SU-DHL-6 (cell line): Measurements from ENCODE around the gene EPAS1.

Experiments used
- H2AFZ ChIP-seq: fragments of 200-600 bp; sonication (generic); 2 replicates; pipeline ENCODE4 v1.6.1; 2014; ENCODE audit warnings: low read depth, mild to moderate bottlenecking, moderate library complexity, mixed read lengths, antibody characterized with exemption, low read length; ENCODE audit not compliant: severe bottlenecking
- H3F3A ChIP-seq: fragments of 200-600 bp; shearing (Covaris generic); 2 replicates; pipeline ENCODE4 v1.6.0; 2016; ENCODE audit warnings: antibody characterized with exemption, mild to moderate bottlenecking; ENCODE audit not compliant: insufficient read depth
- H3K27ac ChIP-seq: fragments of 200-600 bp; sonication (generic); 2 replicates; pipeline ENCODE4 v1.5.1; 2016; ENCODE audit warnings: low read depth, mild to moderate bottlenecking, low read length, moderate library complexity, mixed read lengths
- H3K27me3 ChIP-seq: fragments of 200-600 bp; sonication (generic), shearing (Covaris generic); 2 replicates; pipeline ENCODE4 v1.6.0; 2014; ENCODE audit warnings: mild to moderate bottlenecking, low read length
- H3K36me3 ChIP-seq: fragments of 200-600 bp; sonication (generic); 2 replicates; pipeline ENCODE4 v1.6.1; 2014; ENCODE audit warnings: mild to moderate bottlenecking, low read length, mixed read lengths
- H3K4me2 ChIP-seq: fragments of 300-600, 200-600 bp; shearing (Covaris generic), sonication (generic); 2 replicates; pipeline ENCODE4 v1.6.0; 2014; ENCODE audit warnings: low read length, low read depth, mild to moderate bottlenecking; ENCODE audit not compliant: poor library complexity, severe bottlenecking
- H3K4me3 ChIP-seq: fragments of 200-600 bp; sonication (generic); 2 replicates; pipeline ENCODE4 v1.5.1; 2014; ENCODE audit warnings: antibody characterized with exemption, low read length, mild to moderate bottlenecking, mixed read lengths; ENCODE audit not compliant: insufficient read depth, poor library complexity, severe bottlenecking
- H3K79me2 ChIP-seq: fragments of 200-600 bp; sonication (generic); 2 replicates; pipeline ENCODE4 v1.6.1; 2014; ENCODE audit warnings: mild to moderate bottlenecking, low read length, moderate library complexity; ENCODE audit not compliant: insufficient read depth
- H3K9ac ChIP-seq: fragments of 200-600 bp; sonication (generic); 2 replicates; pipeline ENCODE4 v1.7.0; 2014; ENCODE audit warnings: mild to moderate bottlenecking, low read length
- H3K9me2 ChIP-seq: fragments of 200-600 bp; sonication (generic); replicated peaks from 2 replicates; pipeline ENCODE4 v1.6.1; 2014; ENCODE audit warnings: low read length; ENCODE audit not compliant: insufficient read depth
- H3K9me3 ChIP-seq: fragments of 200-600 bp; sonication (generic); 2 replicates; pipeline ENCODE4 v1.6.1; 2014; ENCODE audit warnings: low read length, mixed read lengths; ENCODE audit not compliant: insufficient read depth
- H4K20me1 ChIP-seq: fragments of 200-600 bp; sonication (generic); 2 replicates; pipeline ENCODE4 v1.6.1; 2014; ENCODE audit warnings: low read depth, mild to moderate bottlenecking, antibody characterized with exemption, low read length, moderate library complexity, mixed read lengths
- EZH2phosphoT487 ChIP-seq: fragments of 200-600 bp; sonication (generic), shearing (Covaris generic); conservative IDR thresholded peaks from 2 replicates; pipeline ENCODE4 v1.6.1; 2018; ENCODE audit warnings: mild to moderate bottlenecking, antibody characterized with exemption, low read length, moderate library complexity, mixed read lengths
- TF ChIP-seq, protein P1 (sequence below): fragments of 200-600 bp; sonication (generic); IDR thresholded peaks from one replicate; pipeline ENCODE4 v1.5.1; 2017; ENCODE audit warnings: antibody characterized with exemption, mild to moderate bottlenecking, low read length, moderate library complexity; ENCODE audit not compliant: insufficient read depth, poor library complexity, severe bottlenecking

The EPAS1 gene

DNA sequence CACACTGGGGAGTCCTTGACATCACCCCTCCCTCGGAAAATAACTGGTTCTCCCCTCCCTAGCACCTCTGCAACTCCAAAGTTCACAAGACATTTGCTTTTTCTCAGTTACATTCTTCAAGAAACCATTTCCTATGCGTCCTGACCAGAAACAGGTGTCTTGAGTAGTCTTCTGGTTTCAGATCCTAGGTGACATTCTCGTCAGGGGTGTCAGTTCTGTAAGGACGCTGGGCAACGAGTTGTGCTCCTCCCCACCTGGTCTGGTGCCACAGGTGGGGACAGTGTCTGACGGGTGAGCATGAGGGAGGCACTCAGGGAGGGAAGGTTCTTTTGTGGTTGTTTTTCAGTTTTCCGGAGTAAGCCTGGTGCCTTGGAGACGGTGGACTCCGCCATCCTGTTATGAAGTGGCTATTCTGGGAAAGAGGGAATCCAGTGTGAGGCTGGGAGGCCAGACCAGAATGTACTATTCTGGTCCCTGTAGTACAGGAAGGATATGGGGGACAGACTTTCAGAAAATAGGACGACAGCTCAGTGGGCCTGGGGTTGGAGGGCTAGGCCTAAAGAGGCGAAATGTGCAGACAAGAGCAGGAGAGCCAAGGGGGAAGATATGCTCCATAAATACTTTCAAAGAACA lies 50.6 kb downstream of the EPAS1 start:
- Histone ChIP-seq H3K27me3 (no peaks in the 10 kb centered on the region), H3K9me2 (no peaks in the 10 kb centered on the region), H3K4me3 (no peak overlapping the region), H3K27ac (no peak overlapping the region), H2AFZ (no peak overlapping the region), H3K4me2 (no peak overlapping the region), H3K36me3 (no peaks in the 10 kb centered on the region), H3K79me2 (no peaks in the 10 kb centered on the region), H3K9ac (no peak overlapping the region), H4K20me1 (no peaks in the 10 kb centered on the region), H3K9me3 (no peaks in the 10 kb centered on the region), H3F3A (no peaks in the 10 kb centered on the region)
- no peak for TF ChIP-seq EZH2phosphoT487
- TF ChIP-seq, protein P1, sequence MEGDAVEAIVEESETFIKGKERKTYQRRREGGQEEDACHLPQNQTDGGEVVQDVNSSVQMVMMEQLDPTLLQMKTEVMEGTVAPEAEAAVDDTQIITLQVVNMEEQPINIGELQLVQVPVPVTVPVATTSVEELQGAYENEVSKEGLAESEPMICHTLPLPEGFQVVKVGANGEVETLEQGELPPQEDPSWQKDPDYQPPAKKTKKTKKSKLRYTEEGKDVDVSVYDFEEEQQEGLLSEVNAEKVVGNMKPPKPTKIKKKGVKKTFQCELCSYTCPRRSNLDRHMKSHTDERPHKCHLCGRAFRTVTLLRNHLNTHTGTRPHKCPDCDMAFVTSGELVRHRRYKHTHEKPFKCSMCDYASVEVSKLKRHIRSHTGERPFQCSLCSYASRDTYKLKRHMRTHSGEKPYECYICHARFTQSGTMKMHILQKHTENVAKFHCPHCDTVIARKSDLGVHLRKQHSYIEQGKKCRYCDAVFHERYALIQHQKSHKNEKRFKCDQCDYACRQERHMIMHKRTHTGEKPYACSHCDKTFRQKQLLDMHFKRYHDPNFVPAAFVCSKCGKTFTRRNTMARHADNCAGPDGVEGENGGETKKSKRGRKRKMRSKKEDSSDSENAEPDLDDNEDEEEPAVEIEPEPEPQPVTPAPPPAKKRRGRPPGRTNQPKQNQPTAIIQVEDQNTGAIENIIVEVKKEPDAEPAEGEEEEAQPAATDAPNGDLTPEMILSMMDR, result no peak

DNA sequence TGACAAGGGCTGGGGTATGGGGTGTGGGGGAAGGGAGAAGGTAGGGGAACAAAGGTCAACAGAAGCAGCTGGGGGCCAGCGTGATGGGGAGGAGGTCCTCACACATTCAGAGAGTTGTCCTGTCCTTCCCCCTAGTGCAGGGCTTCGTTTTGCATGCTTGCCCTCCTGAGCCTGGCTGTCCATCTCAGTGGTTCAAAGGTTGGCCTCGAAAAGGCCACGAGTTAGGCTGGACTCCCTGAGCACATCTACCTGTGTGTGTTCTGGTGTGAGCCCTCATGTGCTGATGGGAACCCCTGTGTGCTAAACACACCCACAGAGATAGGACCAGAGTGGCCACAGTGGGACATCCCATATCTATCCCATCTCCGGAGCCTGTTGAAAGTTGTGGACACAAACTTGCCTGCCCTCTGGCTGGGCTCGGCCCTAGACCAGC lies 51.9 kb downstream of the EPAS1 start:
- Histone ChIP-seq H3K27me3 (no peaks in the 10 kb centered on the region), H3K36me3 (no peaks in the 10 kb centered on the region), H3K4me3 (no peak overlapping the region), H4K20me1 (no peaks in the 10 kb centered on the region), H3F3A (no peaks in the 10 kb centered on the region), H3K9me2 (no peaks in the 10 kb centered on the region), H3K4me2 (no peak overlapping the region), H2AFZ (no peak overlapping the region), H3K27ac (no peak overlapping the region), H3K79me2 (no peaks in the 10 kb centered on the region), H3K9ac (no peak overlapping the region), H3K9me3 (no peaks in the 10 kb centered on the region)
- TF ChIP-seq, protein P1, result no peak
- TF ChIP-seq EZH2phosphoT487, result no peak

DNA sequence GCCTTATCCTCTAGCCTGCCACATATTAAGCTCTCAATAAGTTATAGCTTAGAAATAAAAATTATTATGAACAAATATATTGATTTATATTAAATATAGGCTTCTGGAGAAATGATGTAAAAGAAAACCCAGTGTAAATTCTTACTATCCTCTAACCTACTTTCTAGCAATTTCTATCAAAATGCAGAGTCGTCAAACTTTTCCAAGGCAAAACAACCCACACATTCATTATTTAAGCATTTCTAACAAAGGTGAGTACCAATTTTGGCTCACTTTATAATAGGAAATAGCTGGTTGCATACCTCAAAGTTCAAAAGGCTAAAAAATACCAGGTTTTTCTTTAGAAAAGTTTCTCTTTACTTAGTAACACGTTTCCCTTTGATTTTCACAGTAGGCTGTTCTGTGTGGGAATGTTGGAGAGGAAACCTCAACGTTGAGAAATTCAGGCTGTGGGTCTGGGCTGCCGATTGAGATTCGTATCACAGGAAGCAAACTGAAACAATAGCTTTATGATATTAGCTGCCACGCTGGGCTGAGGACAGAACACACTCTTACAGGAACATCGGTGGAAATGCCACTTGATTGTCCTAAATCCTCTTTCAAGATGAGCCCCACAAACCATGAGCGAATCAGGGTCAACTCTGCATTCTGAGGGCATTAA lies 53.0 kb downstream of the EPAS1 start:
- no peaks in the 10 kb centered on the region for H3K9me3 ChIP-seq
- no peak overlapping the region for H3K9ac ChIP-seq
- TF ChIP-seq EZH2phosphoT487, result no peak
- TF ChIP-seq, protein P1, result no peak
- no peak overlapping the region for H2AFZ ChIP-seq
- H3K4me3 ChIP-seq, result no peak overlapping the region
- H3F3A ChIP-seq, result no peaks in the 10 kb centered on the region
- H4K20me1 ChIP-seq, result no peaks in the 10 kb centered on the region
- H3K27me3 ChIP-seq, result no peaks in the 10 kb centered on the region
- H3K27ac ChIP-seq, result no peak overlapping the region
- H3K36me3 ChIP-seq, result no peaks in the 10 kb centered on the region
- no peaks in the 10 kb centered on the region for H3K79me2 ChIP-seq
- no peak overlapping the region for H3K4me2 ChIP-seq
- H3K9me2 ChIP-seq, result no peaks in the 10 kb centered on the region
